Middle frontal gyrus (tissue), 1 donor: ENCODE results near the gene ACSL6.

Experiments
- DNase-seq: peaks from one replicate; pipeline ENCODE4 v3.0.0-alpha.2; 2015; ENCODE audit warnings: low spot score; ENCODE audit errors: extremely low spot score

The ACSL6 gene

GRCh38 chr5:132001647-132002561 is 9.6 kb downstream of the ACSL6 start:
- DNase-seq: no peak

- no peak for DNase-seq
Measured at GRCh38 chr5:132000677-132001453, 10.6 kb downstream of the ACSL6 start.

GRCh38 chr5:132000241-132000490 is 11.3 kb downstream of the ACSL6 start:
- no peak for DNase-seq

GRCh38 chr5:131999441-132000240 is 11.8 kb downstream of the ACSL6 start:
- no peak for DNase-seq

GRCh38 chr5:131999041-131999440 is 12.4 kb downstream of the ACSL6 start:
- no peak for DNase-seq

- DNase-seq: no peak
Measured at GRCh38 chr5:131998431-131999040, 12.9 kb downstream of the ACSL6 start.

GRCh38 chr5:131997727-131998117 is 13.7 kb downstream of the ACSL6 start:
- DNase-seq: no peak

- no peak for DNase-seq
Measured at GRCh38 chr5:131997026-131997726, 14.3 kb downstream of the ACSL6 start.

GRCh38 chr5:131996210-131997025 is 15.0 kb downstream of the ACSL6 start:
- no peak for DNase-seq

- no peak for DNase-seq
Measured at GRCh38 chr5:131994533-131995226, 16.8 kb downstream of the ACSL6 start.

GRCh38 chr5:131994090-131994489 is 17.4 kb downstream of the ACSL6 start:
- no peak for DNase-seq

- no peak for DNase-seq
Measured at GRCh38 chr5:131993676-131994075, 17.8 kb downstream of the ACSL6 start.

- DNase-seq: no peak
Measured at GRCh38 chr5:131992370-131992769, 19.1 kb downstream of the ACSL6 start.

- no peak for DNase-seq
Measured at GRCh38 chr5:131991593-131992324, 19.7 kb downstream of the ACSL6 start.

- no peak for DNase-seq
Measured at GRCh38 chr5:131990716-131991115, 20.7 kb downstream of the ACSL6 start.

GRCh38 chr5:131988601-131989000 is 22.9 kb downstream of the ACSL6 start:
- no peak for DNase-seq

GRCh38 chr5:131987251-131987650 is 24.2 kb downstream of the ACSL6 start:
- DNase-seq: no peak

GRCh38 chr5:131986161-131986912 is 25.1 kb downstream of the ACSL6 start:
- no peak for DNase-seq
